Measurements from ENCODE around the gene PRRX2. TPM values are rescaled to one million over a fixed set of nuclear protein-coding genes. Genes with fewer than 3 reads are reported as not detected.
A peak's percentile ranks its signal among the peaks of the same experiment; 100 is the strongest.

The PRRX2 gene
- total and polyA plus RNA-seq, 12 donors = 0.21 to 3.0 (median 0.45) TPM

DNA sequence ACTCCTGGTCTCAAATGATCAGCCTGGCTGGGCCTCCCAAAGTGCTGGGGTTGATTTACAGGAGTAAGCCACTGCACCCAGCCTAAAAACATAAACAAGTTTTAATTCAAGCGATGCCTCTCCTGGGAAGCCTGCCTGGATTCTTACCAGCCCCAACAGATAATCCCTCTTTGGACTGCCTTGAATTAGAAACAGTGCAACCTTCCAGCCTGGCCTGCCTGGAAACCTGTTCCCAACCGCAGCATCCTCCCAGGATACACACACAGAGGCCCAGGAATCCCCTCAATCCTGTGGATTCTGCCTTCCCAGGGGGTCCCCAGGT, 68.1 kb downstream of the PRRX2 start:
- no peak for DNase-seq
- WGBS, 2 donors = 90 to 93% methylated on average over 2 of the region's 2 CpGs

DNA sequence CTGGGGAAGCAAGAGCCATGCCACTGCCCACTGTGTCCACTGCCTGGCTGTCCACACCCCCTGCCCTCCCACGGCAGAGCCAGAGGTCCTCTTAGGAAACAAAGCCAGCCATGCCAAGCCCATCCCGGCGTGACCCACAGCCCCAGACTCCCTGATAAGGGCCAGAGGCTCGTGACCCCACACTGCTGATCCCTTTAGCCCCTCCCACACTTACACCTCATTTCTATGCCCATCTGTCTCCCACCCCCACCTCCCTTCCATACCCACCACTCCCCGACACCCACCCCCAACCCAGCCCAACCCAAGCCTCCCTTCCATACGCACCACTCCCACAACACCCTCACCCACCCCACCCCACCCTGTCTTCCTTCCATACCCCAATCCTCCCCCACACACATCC, 70.1 kb downstream of the PRRX2 start:
- no peak for ATAC-seq
- 54 to 68% methylated on average over 6 of the region's 6 CpGs for WGBS, 2 donors
- H3K4me3 ChIP-seq = no peak overlapping the region
- TF ChIP-seq, protein P1, sequence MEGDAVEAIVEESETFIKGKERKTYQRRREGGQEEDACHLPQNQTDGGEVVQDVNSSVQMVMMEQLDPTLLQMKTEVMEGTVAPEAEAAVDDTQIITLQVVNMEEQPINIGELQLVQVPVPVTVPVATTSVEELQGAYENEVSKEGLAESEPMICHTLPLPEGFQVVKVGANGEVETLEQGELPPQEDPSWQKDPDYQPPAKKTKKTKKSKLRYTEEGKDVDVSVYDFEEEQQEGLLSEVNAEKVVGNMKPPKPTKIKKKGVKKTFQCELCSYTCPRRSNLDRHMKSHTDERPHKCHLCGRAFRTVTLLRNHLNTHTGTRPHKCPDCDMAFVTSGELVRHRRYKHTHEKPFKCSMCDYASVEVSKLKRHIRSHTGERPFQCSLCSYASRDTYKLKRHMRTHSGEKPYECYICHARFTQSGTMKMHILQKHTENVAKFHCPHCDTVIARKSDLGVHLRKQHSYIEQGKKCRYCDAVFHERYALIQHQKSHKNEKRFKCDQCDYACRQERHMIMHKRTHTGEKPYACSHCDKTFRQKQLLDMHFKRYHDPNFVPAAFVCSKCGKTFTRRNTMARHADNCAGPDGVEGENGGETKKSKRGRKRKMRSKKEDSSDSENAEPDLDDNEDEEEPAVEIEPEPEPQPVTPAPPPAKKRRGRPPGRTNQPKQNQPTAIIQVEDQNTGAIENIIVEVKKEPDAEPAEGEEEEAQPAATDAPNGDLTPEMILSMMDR (IDR thresholded peaks at IDR 0.05) = no peak
- intact Hi-C loops (cut with DNase I) = loop anchor here in 7 of 10 donors (5.0 to 10.0 kb wide), 4 partner anchors 47 to 93 kb away; partner anchors contain the start of gene ASB6 (in 6 of the 7)
- no peak for DNase-seq
- peaks cover 0 to 17% (median 5%) of the 10 kb centered on the region in 7 donors for H3K27me3 ChIP-seq
- H3K9me3 ChIP-seq = no peaks in the 10 kb centered on the region
- no peak overlapping the region for H3K27ac ChIP-seq
- H3K36me3 ChIP-seq = no peaks in the 10 kb centered on the region
- H3K4me1 ChIP-seq = peaks cover 0 to 13% (median 5%) of the 10 kb centered on the region in 9 donors

More for the DNA sequence above, 68.1 kb downstream of the PRRX2 start:
- no peaks in the 10 kb centered on the region for H3K9me3 ChIP-seq
- TF ChIP-seq, protein P1 (IDR thresholded peaks at IDR 0.05) = no peak
- H3K36me3 ChIP-seq = no peaks in the 10 kb centered on the region
- H3K4me3 ChIP-seq = no peak overlapping the region
- no peak for ATAC-seq
- peaks cover 0 to 23% (median 5%) of the 10 kb centered on the region in 7 donors for H3K27me3 ChIP-seq
- peaks cover 0 to 13% (median 5%) of the 10 kb centered on the region in 9 donors for H3K4me1 ChIP-seq
- intact Hi-C loops (cut with DNase I) = loop anchor here in 4 of 10 donors (10.0 kb wide), 1 partner anchor 89 kb away; the partner anchor contains the start of gene ASB6 (in 4 of the 4)
- H3K27ac ChIP-seq = no peak overlapping the region

DNA sequence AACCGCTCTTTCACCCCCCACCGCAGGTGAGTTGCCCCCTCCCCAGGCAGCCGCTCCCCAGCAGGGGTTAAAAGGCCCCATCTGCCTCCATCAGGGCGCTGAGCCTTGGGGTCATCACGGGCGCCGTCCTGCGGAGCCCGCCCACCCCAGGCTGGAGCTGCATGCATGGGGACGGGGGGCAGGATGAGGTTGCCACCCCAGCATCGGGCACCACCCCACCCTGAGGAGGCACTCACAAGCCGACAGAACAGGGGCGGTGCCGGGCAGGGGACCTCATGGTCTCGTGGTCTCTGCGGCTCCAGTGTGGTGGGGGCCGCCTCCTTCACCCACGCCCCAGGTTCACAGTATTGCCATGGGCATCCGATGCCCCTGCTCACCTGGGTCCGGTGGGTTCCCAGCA, 70.9 kb downstream of the PRRX2 start:
- ATAC-seq = no peak
- TF ChIP-seq, protein P1 (IDR thresholded peaks at IDR 0.05) = no peak

DNA sequence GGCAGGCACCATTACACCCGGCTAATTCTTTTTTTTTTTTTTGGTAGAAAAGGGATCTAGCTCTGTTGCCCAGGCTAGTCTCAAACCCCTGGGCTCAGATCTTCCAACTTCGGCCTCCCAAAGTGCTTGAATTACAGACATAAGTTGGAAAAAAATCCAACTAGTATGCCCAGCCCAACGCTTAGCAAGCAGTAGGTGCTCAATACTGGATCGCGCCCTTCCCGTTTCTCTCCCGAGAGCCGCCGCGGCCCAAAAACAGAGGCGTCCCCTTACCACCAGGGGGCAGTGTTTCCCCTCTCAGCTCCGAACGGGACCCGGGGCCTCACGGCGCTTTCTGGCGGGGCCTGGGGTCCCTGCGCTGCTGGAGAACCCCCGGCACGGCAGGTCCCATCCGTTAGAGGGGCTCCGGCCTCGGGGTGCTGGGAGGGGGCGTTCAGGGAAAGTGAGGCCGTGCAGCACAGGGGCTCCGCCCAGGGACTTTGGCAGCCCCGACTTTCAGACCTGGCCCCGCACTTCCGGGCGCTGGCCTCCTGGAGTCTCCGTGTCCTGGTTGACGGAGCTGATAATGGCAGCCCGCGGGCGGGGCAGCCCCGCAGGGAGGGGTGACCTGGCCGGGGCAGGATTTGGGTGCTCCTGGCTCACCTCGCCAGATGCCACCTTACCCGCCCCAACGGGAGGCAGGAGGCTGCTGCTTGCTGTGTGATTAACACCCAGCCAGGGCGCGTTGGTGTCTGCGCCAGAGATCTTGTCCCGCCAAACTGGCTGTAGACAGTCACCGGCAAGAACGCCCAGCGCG, 72.2 kb downstream of the PRRX2 start:
- WGBS, 2 donors = 6 to 8% methylated on average over 48 of the region's 48 CpGs
- peak; percentile 88 to 95 (median 92) for ATAC-seq
- Histone ChIP-seq H3K4me3 (peak overlapping the region; percentile 36 to 84 (median 65)), H3K9me3 (no peaks in the 10 kb centered on the region), H3K27me3 (peaks cover 0 to 14% (median 5%) of the 10 kb centered on the region in 7 donors), H3K36me3 (no peaks in the 10 kb centered on the region), H3K4me1 (peaks cover 0 to 13% (median 5%) of the 10 kb centered on the region in 9 donors), H3K27ac (peak overlapping the region in 9 of 10 donors; percentile 29 to 88 (median 68))
- TF ChIP-seq, protein P1 (IDR thresholded peaks at IDR 0.05) = peak; percentile 96 to 99 (median 97)
- intact Hi-C loops (cut with DNase I) = loop anchor here (1.0 to 10.0 kb wide), 6 partner anchors 45 to 95 kb away; partner anchors contain the start of gene ASB6 (in 6 of the 10)
- DNase-seq = peak; percentile 85 to 87

More for the DNA sequence above, 70.9 kb downstream of the PRRX2 start:
- H3K4me1 ChIP-seq = peaks cover 0 to 13% (median 5%) of the 10 kb centered on the region in 9 donors
- no peaks in the 10 kb centered on the region for H3K9me3 ChIP-seq
- no peak overlapping the region for H3K4me3 ChIP-seq
- DNase-seq = no peak
- intact Hi-C loops (cut with DNase I) = loop anchor here in 9 of 10 donors (2.0 to 10.0 kb wide), 5 partner anchors 46 to 94 kb away; partner anchors contain the start of gene ASB6 (in 6 of the 9)
- H3K36me3 ChIP-seq = no peaks in the 10 kb centered on the region
- WGBS, 2 donors = 56 to 59% methylated on average over 20 of the region's 20 CpGs
- no peak overlapping the region for H3K27ac ChIP-seq
- H3K27me3 ChIP-seq = peaks cover 0 to 14% (median 5%) of the 10 kb centered on the region in 7 donors
